Loucy (cell line): ENCODE results near the gene FAHD2B.
"Not testable (repeated sequence)": the region's sequence is repeated elsewhere in the genome, so short reads cannot be mapped to it uniquely, and the experiment has no call there.

Source experiments
- EZH2phosphoT487 ChIP-seq: fragments of 200-600 bp; IDR thresholded peaks from 2 replicates; pipeline ENCODE4 v1.6.1; 2018; ENCODE audit warnings: antibody characterized with exemption, mild to moderate bottlenecking, moderate library complexity, borderline replicate concordance
- TF ChIP-seq, protein P1 (sequence below): fragments of 200-600 bp; sonication (generic); conservative IDR thresholded peaks from 2 replicates; pipeline ENCODE4 v1.5.1; 2014; ENCODE audit warnings: mild to moderate bottlenecking, antibody characterized with exemption, low read length

DNA sequence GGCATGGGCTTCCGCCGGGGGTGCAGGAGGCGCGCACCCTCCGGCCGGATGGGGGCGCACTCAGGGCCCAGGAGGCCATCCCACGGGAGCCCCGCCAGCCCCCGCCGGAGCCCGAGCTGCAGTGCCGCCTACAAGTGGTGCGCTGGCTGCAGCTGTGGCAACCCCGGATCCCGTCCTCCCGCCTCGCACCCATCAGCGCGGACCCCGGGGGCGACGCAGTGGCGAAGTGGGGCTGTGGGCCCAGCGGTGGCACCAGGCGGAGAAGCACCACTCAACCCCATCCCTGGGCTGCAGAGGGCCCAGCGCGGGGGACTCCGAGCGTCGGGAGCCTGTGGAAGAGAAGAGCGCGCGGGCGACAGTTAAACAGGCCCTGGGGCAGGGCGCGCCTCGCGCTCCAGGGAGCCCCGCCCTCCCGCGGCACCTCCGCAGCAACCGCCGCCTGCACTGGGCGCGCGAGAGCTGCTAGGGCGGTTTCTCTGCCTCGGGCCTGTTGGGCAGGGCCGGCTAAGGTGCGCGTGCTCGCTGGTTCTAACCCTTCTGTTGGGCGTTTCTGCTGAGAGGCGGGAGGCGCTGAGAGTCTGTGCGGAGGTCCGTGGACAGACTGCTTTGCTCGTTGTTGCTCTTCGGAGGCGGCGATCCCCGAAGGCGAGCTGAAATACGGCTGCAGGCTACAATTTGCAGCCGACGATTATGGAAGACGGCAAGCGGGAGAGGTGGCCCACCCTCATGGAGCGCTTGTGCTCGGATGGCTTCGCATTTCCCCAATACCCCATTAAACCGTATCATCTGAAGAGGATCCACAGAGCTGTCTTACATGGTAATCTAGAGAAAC, 18.6 kb upstream of the FAHD2B start, which contains the start of gene ANKRD36:
- TF ChIP-seq, protein P1, sequence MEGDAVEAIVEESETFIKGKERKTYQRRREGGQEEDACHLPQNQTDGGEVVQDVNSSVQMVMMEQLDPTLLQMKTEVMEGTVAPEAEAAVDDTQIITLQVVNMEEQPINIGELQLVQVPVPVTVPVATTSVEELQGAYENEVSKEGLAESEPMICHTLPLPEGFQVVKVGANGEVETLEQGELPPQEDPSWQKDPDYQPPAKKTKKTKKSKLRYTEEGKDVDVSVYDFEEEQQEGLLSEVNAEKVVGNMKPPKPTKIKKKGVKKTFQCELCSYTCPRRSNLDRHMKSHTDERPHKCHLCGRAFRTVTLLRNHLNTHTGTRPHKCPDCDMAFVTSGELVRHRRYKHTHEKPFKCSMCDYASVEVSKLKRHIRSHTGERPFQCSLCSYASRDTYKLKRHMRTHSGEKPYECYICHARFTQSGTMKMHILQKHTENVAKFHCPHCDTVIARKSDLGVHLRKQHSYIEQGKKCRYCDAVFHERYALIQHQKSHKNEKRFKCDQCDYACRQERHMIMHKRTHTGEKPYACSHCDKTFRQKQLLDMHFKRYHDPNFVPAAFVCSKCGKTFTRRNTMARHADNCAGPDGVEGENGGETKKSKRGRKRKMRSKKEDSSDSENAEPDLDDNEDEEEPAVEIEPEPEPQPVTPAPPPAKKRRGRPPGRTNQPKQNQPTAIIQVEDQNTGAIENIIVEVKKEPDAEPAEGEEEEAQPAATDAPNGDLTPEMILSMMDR = peak; percentile 28; the same call in 1 of the 2 replicates
- not testable (repeated sequence) for TF ChIP-seq EZH2phosphoT487
